A673 (cell line): ENCODE data around the gene SERAC1. TPM values are rescaled to one million over a fixed set of nuclear protein-coding genes. Genes with fewer than 3 reads are reported as not detected.

Experiments used
- BruUV-seq: library from RNA; stranded (reverse); fragments of 400-500 nt; replicated peaks from 2 replicates; lab custom pipeline; 2021; lab: Mats Ljungman, UMichigan
- CTCF ChIA-PET: fragments of 300-600 bp; sonication (Branson Sonifier 250); formaldehyde crosslinking; loops from one replicate; lab custom pipeline; 2022; ENCODE audit warnings: antibody characterized with exemption; lab: Charles Lee
- POLR2A ChIA-PET: fragments of 300-600 bp; sonication (Branson Sonifier 250); formaldehyde crosslinking; loops from one replicate; lab custom pipeline; 2022; ENCODE audit warnings: antibody characterized with exemption; ENCODE audit not compliant: low non-redundant PET; lab: Charles Lee
- DNase-seq: peaks from one replicate; pipeline ENCODE4 v3.0.0-alpha.2; 2015; ENCODE audit warnings: low spot score
- H3K27ac ChIP-seq: fragments of 200-600 bp; sonication (generic); 2 replicates; pipeline ENCODE4 v1.5.1; 2016; ENCODE audit warnings: mixed run types, low read depth, mild to moderate bottlenecking, mixed read lengths, antibody characterized with exemption, low read length; ENCODE audit not compliant: poor library complexity, severe bottlenecking
- H3K27me3 ChIP-seq: fragments of 200-600 bp; sonication (generic); replicated peaks from 2 replicates; pipeline ENCODE4 v1.6.1; 2017; ENCODE audit warnings: mixed run types, low read depth, mild to moderate bottlenecking, mixed read lengths, antibody characterized with exemption, low read length; ENCODE audit not compliant: insufficient read depth, poor library complexity
- H3K36me3 ChIP-seq: fragments of 200-600 bp; sonication (generic); 2 replicates; pipeline ENCODE4 v1.6.1; 2016; ENCODE audit warnings: mixed run types, mild to moderate bottlenecking, mixed read lengths, antibody characterized with exemption, low read length; ENCODE audit not compliant: insufficient read depth, poor library complexity, severe bottlenecking
- H3K4me1 ChIP-seq: fragments of 200-600 bp; sonication (generic); 2 replicates; pipeline ENCODE4 v1.6.1; 2017; ENCODE audit warnings: mixed run types, mild to moderate bottlenecking, mixed read lengths, antibody characterized with exemption, low read length; ENCODE audit not compliant: insufficient read depth, poor library complexity, severe bottlenecking
- H3K4me3 ChIP-seq: fragments of 200-600 bp; sonication (generic); 2 replicates; pipeline ENCODE4 v1.5.1; 2016; ENCODE audit warnings: low read depth, mixed run types, mild to moderate bottlenecking, mixed read lengths, low read length; ENCODE audit not compliant: poor library complexity, severe bottlenecking
- H3K9me3 ChIP-seq: fragments of 200-600 bp; sonication (generic); 2 replicates; pipeline ENCODE4 v1.6.1; 2016; ENCODE audit warnings: mixed run types, low read depth, mild to moderate bottlenecking, mixed read lengths, antibody characterized with exemption, low read length; ENCODE audit not compliant: poor library complexity, severe bottlenecking
- EZH2 ChIP-seq: fragments of 200-600 bp; sonication (generic); IDR thresholded peaks from 2 replicates; pipeline ENCODE4 v1.6.1; 2017; ENCODE audit warnings: borderline replicate concordance, low read depth, mild to moderate bottlenecking, mixed read lengths, antibody characterized with exemption, low read length; ENCODE audit not compliant: poor library complexity, severe bottlenecking
- intact Hi-C: fragments of 100-400 bp; cut with micrococcal nuclease; formaldehyde crosslinking; loops from one replicate; pipeline ENCODE4 v1.10.0; 2022; ENCODE audit not compliant: unreplicated experiment
- total RNA-seq: library from RNA; stranded (reverse); gene quantifications from 2 replicates; pipeline ENCODE4 v1.2.3, GENCODE V29; 2021
- TF ChIP-seq, protein P1 (sequence below): fragments of 300-800, 200-600 bp; sonication (generic); conservative IDR thresholded peaks from 2 replicates; pipeline ENCODE4 v1.5.1; 2017; ENCODE audit warnings: low read depth, mild to moderate bottlenecking, antibody characterized with exemption, low read length, moderate library complexity, mixed read lengths

SERAC1 gene
- total RNA-seq, 1 experiment from 2014 or later = 8.1 TPM

DNA sequence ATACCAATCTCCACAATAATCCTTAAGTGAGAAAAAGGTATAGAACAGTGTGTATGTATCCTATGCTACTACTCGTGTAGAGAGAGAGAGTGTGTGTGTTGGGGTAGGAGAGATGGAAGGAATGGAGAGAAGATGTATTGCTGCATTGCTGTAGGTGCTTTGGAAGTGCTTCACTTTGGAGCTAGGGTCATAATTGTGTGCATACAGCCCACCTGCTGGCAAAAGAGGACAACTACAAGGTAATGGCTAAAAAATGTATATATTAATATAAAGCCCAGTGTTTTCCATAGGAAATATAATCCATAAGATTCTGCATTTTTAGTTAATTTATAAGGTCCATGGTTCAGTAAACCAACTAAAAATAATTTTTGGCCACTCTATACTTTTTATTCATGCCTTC is 36.1 kb downstream of the SERAC1 start:
- H3K9me3 ChIP-seq = no peaks in the 10 kb centered on the region
- TF ChIP-seq, protein P1, sequence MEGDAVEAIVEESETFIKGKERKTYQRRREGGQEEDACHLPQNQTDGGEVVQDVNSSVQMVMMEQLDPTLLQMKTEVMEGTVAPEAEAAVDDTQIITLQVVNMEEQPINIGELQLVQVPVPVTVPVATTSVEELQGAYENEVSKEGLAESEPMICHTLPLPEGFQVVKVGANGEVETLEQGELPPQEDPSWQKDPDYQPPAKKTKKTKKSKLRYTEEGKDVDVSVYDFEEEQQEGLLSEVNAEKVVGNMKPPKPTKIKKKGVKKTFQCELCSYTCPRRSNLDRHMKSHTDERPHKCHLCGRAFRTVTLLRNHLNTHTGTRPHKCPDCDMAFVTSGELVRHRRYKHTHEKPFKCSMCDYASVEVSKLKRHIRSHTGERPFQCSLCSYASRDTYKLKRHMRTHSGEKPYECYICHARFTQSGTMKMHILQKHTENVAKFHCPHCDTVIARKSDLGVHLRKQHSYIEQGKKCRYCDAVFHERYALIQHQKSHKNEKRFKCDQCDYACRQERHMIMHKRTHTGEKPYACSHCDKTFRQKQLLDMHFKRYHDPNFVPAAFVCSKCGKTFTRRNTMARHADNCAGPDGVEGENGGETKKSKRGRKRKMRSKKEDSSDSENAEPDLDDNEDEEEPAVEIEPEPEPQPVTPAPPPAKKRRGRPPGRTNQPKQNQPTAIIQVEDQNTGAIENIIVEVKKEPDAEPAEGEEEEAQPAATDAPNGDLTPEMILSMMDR = peak; percentile 52
- no peak for TF ChIP-seq EZH2
- no peaks in the 10 kb centered on the region for H3K4me1 ChIP-seq
- H3K4me3 ChIP-seq = no peak overlapping the region
- no peaks in the 10 kb centered on the region for H3K36me3 ChIP-seq
- no TSS peak for BruUV-seq
- no peaks in the 10 kb centered on the region for H3K27me3 ChIP-seq
- DNase-seq = peak; percentile 55
- CTCF ChIA-PET = interaction anchor here (0.5 to 0.8 kb wide), 2 partner anchors 17 to 259 kb away, joined by 3 to 4 read pairs; no protein-coding TSS in a partner anchor
- POLR2A ChIA-PET = no interaction called here
- no peak overlapping the region for H3K27ac ChIP-seq
- intact Hi-C loops = loop anchor here (10.0 kb wide), 1 partner anchor 377 kb away; no protein-coding TSS in a partner anchor

DNA sequence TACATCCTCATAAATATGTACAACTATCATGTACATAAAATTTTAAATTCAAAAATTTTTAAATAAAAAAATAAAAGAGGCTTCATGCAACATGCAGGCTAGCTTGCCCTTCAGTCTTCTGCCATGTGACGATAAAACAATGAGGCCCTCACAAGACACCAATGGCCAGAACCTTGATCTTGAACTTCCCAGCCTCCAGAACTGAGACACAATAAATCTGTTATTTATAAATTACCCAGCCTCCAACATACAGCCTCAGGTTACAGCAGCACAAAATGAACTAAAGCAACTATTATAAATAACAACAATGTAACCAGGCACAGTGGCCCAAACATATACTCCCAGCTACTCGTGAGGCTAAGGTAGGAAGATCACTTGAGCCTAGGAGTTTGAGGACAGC is 42.8 kb downstream of the SERAC1 start:
- no peaks in the 10 kb centered on the region for H3K36me3 ChIP-seq
- no peaks in the 10 kb centered on the region for H3K4me1 ChIP-seq
- H3K27me3 ChIP-seq = no peaks in the 10 kb centered on the region
- no TSS peak for BruUV-seq
- CTCF ChIA-PET = no interaction called here
- no peak for DNase-seq
- intact Hi-C loops = no loop called here
- TF ChIP-seq, protein P1 = no peak
- TF ChIP-seq EZH2 = no peak
- no peak overlapping the region for H3K27ac ChIP-seq
- POLR2A ChIA-PET = no interaction called here
- H3K9me3 ChIP-seq = no peaks in the 10 kb centered on the region
- no peak overlapping the region for H3K4me3 ChIP-seq

DNA sequence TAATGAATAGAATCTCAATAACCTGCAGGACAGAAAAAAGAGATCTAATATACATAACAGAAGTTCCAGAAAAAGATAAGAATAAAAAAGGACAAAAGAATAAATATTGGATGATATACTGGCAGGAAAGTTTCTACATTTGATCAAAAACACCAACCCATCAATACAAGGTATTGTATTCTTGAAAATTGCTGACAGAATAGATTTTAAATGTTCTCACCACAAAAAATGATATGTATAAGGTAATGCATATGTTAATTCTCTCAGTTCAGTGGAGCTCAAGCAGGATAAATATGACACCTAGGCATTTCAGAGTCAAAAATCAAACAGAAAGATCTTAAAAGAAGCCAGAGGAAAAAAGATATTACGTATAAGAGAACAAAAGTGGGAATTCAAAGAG is 43.8 kb downstream of the SERAC1 start:
- H3K27me3 ChIP-seq = no peaks in the 10 kb centered on the region
- no peaks in the 10 kb centered on the region for H3K9me3 ChIP-seq
- CTCF ChIA-PET = no interaction called here
- no peak overlapping the region for H3K27ac ChIP-seq
- no peak for TF ChIP-seq EZH2
- TF ChIP-seq, protein P1 = no peak
- no peak for DNase-seq
- H3K4me3 ChIP-seq = no peak overlapping the region
- no peaks in the 10 kb centered on the region for H3K4me1 ChIP-seq
- intact Hi-C loops = no loop called here
- BruUV-seq = no TSS peak
- H3K36me3 ChIP-seq = no peaks in the 10 kb centered on the region
- POLR2A ChIA-PET = no interaction called here
